Transverse colon (tissue), 3 donors: ENCODE data around the gene FAM171A1.

Experiments used
- CTCF ChIP-seq, 5 experiments: fragments of 200-600 bp in 3 of 5; fragments of 450-650 bp in 2 of 5; sonication (generic) in 3 of 5; IDR thresholded peaks; 1 replicate in 2 of 5; 2 replicates in 3 of 5; pipeline ENCODE4 v1.5.1; 2016 to 2017; ENCODE audit warnings: antibody characterized with exemption in 5 of 5, inconsistent platforms in 3 of 5, mild to moderate bottlenecking in 2 of 5, moderate library complexity in 1 of 5
- EP300 ChIP-seq: sonication (generic); formaldehyde crosslinking; IDR thresholded peaks from one replicate; pipeline ENCODE4 v1.6.1; 2017; ENCODE audit warnings: antibody characterized with exemption, low read depth
- POLR2A ChIP-seq: fragments of 450-650 bp; IDR thresholded peaks from one replicate; pipeline ENCODE4 v1.6.1; 2016; ENCODE audit warnings: antibody characterized with exemption, mild to moderate bottlenecking, moderate library complexity

GRCh38 chr10:15259136-15259535, 112.0 kb downstream of the FAM171A1 start:
- TF ChIP-seq POLR2A (no peak), CTCF (IDR thresholded peaks at IDR 0.05) (no peak), EP300 (no peak)
